Effector memory CD4-positive, alpha-beta T cell (primary cell): ENCODE results near the gene CDK13.

Experiments
- DNase-seq, 3 donors: peaks; one replicate each; pipeline ENCODE4 v3.0.0-alpha.2; 2020
- H3K27ac ChIP-seq: 2 replicates; pipeline ENCODE4 v1.7.0; 2013; ENCODE audit warnings: mild to moderate bottlenecking, low read length, moderate library complexity; ENCODE audit not compliant: insufficient read depth, poor library complexity, severe bottlenecking
- H3K27me3 ChIP-seq: replicated peaks from 2 replicates; pipeline ENCODE4 v1.7.0; 2013; ENCODE audit warnings: mild to moderate bottlenecking, low read length; ENCODE audit not compliant: insufficient read depth, control insufficient read depth, poor library complexity, severe bottlenecking
- H3K36me3 ChIP-seq: 2 replicates; pipeline ENCODE4 v1.7.0; 2013; ENCODE audit warnings: mild to moderate bottlenecking, low read length, moderate library complexity; ENCODE audit not compliant: control insufficient read depth, insufficient read depth
- H3K4me1 ChIP-seq: 2 replicates; pipeline ENCODE4 v1.7.0; 2013; ENCODE audit warnings: low read length, mild to moderate bottlenecking; ENCODE audit not compliant: control insufficient read depth, insufficient read depth, poor library complexity, severe bottlenecking
- H3K4me3 ChIP-seq: 2 replicates; pipeline ENCODE4 v1.7.0; 2013; ENCODE audit warnings: low read length, low read depth, mild to moderate bottlenecking; ENCODE audit not compliant: insufficient read depth, poor library complexity, severe bottlenecking
- H3K9me3 ChIP-seq: 2 replicates; pipeline ENCODE4 v1.7.0; 2013; ENCODE audit warnings: mild to moderate bottlenecking, low read length, moderate library complexity; ENCODE audit not compliant: control insufficient read depth

Gene CDK13

DNA sequence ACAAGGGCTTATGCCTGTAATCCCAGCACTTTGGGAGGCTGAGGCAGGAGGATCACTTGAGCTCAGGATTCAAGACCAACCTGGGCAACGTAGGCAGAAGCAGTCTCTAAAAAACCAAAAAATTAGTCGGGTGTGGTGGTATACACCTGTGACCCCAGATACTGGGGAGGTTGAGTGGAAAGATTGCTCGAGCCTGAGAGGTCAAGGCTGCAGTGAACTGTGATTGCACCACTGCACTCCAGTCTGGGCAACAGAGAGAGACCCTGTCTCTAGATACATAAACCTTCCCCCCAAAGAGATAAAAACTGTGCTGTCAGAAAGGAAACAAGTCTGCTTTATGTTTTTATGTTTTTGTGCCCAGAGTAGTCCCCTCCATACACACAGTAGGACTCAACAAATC, 27.5 kb upstream of the CDK13 start:
- H3K27me3 ChIP-seq: no peaks in the 10 kb centered on the region
- no peak overlapping the region for H3K27ac ChIP-seq
- no peak for DNase-seq
- no peaks in the 10 kb centered on the region for H3K36me3 ChIP-seq
- H3K9me3 ChIP-seq: no peaks in the 10 kb centered on the region
- H3K4me3 ChIP-seq: no peak overlapping the region
- no peaks in the 10 kb centered on the region for H3K4me1 ChIP-seq

DNA sequence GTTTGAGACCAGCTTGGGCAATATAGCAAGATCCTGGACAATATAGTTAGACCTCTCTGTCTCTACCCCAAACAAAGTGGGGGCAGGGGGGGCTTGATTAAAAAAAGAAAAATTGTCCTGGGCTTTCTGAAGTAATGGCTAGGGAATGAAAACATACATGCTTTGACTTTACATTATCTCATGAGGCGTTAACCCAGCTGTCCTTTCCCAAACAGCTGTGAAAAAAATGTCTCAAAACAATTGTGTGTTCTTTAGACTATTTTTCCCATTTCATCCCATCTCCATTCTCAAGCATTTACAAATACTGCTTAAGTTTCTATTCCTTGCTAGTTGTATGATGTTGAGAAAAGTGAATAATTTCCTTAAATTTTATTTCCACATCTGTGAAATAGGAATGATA, 27.0 kb upstream of the CDK13 start:
- Histone ChIP-seq H3K36me3 (no peaks in the 10 kb centered on the region), H3K9me3 (no peaks in the 10 kb centered on the region), H3K27ac (no peak overlapping the region), H3K4me3 (no peak overlapping the region), H3K27me3 (no peaks in the 10 kb centered on the region), H3K4me1 (no peaks in the 10 kb centered on the region)
- DNase-seq: no peak

DNA sequence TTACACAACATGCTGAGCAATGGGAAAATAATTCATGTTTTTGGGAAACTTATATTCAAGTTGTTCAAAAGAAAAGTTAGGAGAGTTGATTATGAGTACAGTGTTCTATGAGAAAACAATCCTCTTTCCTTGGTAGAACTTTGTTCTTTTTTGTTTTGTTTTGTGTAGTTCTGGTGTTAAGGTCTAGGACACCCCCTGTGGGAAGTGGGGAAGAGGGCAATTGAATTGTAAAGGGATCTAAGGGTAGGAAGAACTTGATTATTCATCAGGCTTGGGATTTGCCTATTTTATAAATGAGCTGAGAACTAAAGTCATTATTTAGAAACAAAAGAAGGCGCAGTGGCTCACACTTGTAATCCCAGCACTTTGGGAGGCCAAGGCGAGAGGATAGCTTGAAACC, 25.9 kb upstream of the CDK13 start:
- Histone ChIP-seq H3K4me1 (no peaks in the 10 kb centered on the region), H3K4me3 (no peak overlapping the region), H3K27me3 (no peaks in the 10 kb centered on the region), H3K27ac (no peak overlapping the region), H3K9me3 (no peaks in the 10 kb centered on the region), H3K36me3 (no peaks in the 10 kb centered on the region)
- no peak for DNase-seq

DNA sequence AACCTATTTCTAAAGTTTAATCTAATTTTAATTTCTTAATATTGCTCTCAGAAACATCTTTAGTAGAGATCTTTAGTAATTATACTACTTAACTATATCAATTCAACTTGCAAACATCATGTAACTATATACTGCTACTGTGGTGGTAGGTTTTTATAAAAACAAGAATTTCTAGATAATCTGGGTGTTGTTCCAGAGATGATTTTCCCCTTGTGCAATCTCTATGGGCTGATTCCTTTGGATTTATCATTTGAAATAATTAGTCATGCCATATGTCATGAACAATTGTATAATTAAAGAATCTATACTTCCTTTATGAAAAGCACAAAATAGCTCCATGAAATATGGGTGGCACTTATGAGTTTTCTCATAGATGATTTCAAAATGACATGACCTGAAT, 23.9 kb upstream of the CDK13 start:
- Histone ChIP-seq H3K27ac (no peak overlapping the region), H3K4me1 (no peaks in the 10 kb centered on the region), H3K9me3 (no peaks in the 10 kb centered on the region), H3K36me3 (no peaks in the 10 kb centered on the region), H3K27me3 (no peaks in the 10 kb centered on the region), H3K4me3 (no peak overlapping the region)
- DNase-seq: no peak

DNA sequence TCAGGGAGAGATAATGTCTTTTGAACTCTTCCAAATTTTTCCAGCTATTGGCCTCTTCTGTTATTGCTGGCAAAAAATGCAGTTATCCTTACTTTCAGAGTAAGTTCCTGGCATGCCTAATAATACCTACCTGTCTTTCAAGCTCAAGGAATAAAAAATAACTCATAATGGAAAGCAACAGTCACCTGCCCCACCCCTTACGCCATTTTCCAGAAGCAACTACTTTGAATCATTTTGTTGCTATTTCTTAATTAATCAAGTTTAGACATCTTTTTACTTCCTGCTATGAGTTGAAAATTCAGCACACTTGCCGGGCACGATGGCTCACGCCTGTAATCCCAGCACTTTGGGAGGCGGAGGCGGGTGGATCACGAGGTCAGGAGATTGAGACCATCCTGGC, 23.0 kb upstream of the CDK13 start:
- Histone ChIP-seq H3K27ac (no peak overlapping the region), H3K4me1 (no peaks in the 10 kb centered on the region), H3K4me3 (no peak overlapping the region), H3K36me3 (no peaks in the 10 kb centered on the region), H3K27me3 (no peaks in the 10 kb centered on the region), H3K9me3 (no peaks in the 10 kb centered on the region)
- DNase-seq: no peak

DNA sequence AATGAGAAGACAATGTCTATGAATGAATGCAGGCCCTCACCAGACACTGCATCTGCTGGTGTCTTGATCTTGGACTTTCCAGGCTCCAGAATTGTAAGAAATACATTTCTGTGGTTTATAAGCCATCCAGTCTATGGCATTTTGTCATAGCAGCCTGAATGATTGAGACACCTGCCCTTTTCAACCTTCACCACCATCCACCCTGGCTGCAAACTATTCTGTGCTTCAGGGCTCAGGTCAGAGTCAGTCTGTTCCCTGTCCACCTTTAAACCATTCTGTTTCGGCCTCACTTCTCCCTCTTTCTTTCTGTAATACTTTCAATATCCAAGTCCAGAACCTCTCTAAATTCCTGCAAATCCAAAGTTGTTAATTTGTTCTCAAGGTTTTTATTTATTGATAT, 15.9 kb upstream of the CDK13 start:
- Histone ChIP-seq H3K4me3 (no peak overlapping the region), H3K9me3 (no peaks in the 10 kb centered on the region), H3K27ac (no peak overlapping the region), H3K4me1 (no peaks in the 10 kb centered on the region), H3K36me3 (no peaks in the 10 kb centered on the region), H3K27me3 (no peaks in the 10 kb centered on the region)
- no peak for DNase-seq

DNA sequence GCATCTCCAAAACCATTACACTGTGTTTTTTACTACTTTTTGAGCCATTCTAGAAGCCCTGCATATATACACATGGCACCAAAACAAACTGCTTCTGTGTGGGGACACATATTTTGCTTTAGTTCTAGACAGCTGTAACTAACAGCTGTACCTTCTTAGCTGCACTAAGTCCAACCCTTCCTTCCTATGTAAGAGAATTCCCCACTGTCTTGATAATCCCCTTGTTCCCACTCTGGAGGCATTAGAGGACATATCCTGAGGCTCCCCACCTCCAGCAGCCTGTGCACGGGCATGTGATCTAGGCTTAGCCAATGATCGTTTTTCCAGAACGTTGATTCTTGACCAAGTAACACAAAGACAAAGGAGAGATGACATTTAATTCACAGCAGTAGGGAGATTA, 13.3 kb upstream of the CDK13 start:
- Histone ChIP-seq H3K27me3 (no peaks in the 10 kb centered on the region), H3K4me1 (no peaks in the 10 kb centered on the region)

DNA sequence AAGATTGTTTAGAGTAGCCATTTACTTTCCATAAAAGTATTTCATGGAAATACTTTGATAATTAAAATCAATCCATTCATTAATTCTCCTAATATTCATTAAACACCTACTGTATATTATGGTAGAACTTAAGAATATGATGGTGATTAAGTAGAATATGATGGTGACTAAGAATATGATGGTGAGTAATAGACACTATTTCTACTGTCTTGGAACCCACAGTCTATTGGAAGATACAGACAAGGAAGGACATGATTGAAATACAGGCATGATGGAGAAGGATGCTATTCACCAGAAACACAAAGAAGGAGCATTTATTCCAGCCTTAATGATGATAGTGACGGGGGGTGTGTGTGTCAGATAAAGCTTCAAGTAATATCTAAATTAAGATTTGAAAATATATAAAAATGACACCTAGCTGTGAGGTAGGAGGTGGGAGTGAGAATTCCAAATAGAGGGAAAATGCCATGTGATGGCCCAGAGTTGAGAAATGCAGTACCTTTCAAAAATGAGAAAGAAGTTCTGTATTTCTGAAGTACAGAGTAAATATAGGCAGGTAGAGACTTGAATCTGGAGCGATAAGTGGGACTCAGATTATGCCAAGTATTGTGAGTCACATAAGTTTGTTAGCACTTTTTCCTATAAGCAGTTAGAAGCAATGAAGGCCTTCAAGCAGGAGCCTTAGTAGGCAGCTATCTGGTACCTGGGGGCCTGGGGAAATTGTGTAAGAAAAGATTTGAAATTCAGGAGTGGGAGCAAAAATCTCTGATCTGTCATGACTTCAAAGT, 12.5 kb upstream of the CDK13 start:
- Histone ChIP-seq H3K4me3 (no peak overlapping the region), H3K9me3 (no peaks in the 10 kb centered on the region), H3K27me3 (no peaks in the 10 kb centered on the region), H3K4me1 (no peaks in the 10 kb centered on the region), H3K27ac (no peak overlapping the region), H3K36me3 (no peaks in the 10 kb centered on the region)
- DNase-seq: no peak

More for the DNA sequence above, 13.3 kb upstream of the CDK13 start:
- H3K27ac ChIP-seq: no peak overlapping the region
- DNase-seq: no peak
- H3K36me3 ChIP-seq: no peaks in the 10 kb centered on the region
- H3K9me3 ChIP-seq: no peaks in the 10 kb centered on the region
- H3K4me3 ChIP-seq: no peak overlapping the region

DNA sequence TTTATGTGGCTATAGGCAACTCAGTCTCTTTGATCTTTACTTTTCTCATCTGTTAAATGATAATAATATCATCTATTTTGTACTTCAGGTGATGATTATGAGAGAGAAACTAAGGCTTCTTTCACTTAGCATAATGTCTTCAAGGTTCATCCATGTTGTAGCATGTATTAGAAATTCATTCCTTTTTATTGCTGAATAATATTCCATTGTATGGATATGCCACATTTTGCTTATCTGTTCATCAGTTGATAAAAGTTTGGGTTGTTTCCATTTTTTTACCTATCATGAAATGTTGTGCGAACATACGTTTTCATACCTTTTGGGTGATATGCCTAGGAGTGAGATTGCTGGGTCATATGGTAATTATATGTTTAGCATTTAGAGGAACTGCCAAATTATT, 7.2 kb upstream of the CDK13 start:
- Histone ChIP-seq H3K27ac (no peak overlapping the region), H3K4me3 (no peak overlapping the region), H3K9me3 (no peaks in the 10 kb centered on the region), H3K36me3 (no peaks in the 10 kb centered on the region), H3K27me3 (no peaks in the 10 kb centered on the region), H3K4me1 (peaks cover 2% of the 10 kb centered on the region)
- no peak for DNase-seq

DNA sequence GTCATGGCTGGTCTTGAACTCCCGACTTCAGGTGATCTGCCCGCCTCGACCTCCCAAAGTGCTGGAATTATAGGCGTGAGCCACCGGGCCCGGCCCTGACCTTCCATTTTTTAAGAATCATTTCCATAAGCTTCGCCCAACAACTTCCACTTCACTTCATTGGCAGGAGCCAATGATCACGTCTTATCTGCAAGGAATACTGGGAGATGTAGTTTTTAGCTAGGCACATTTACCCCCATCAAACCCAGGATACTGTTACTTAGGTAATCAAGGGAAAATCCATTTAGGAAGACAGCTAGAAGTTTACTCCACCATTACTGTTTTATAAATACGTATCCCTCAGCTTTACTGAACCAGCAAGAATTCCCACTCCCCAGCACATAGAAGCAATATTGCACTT, 3.4 kb upstream of the CDK13 start:
- DNase-seq: no peak
- Histone ChIP-seq H3K9me3 (no peaks in the 10 kb centered on the region), H3K27me3 (no peaks in the 10 kb centered on the region), H3K4me3 (no peak overlapping the region), H3K4me1 (peaks cover 11% of the 10 kb centered on the region), H3K36me3 (no peaks in the 10 kb centered on the region), H3K27ac (no peak overlapping the region)
